GM10266 (cell line): ENCODE measurements around the gene SEC24D.

Experiments used
- DNase-seq: peaks from one replicate; pipeline ENCODE4 v3.0.0; 2012; ENCODE audit errors: extremely low spot score
- CTCF ChIP-seq: IDR thresholded peaks from 2 replicates; pipeline ENCODE4 v1.5.1; 2012; ENCODE audit warnings: mild to moderate bottlenecking, low read depth; ENCODE audit not compliant: control insufficient read depth, insufficient read depth; ENCODE audit errors: missing control alignments

The SEC24D gene

GRCh38 chr4:118833192-118833820 lies 2.6 kb downstream of the SEC24D start:
- DNase-seq = no peak
- no peak for TF ChIP-seq CTCF

GRCh38 chr4:118829107-118829506 lies 6.8 kb downstream of the SEC24D start:
- no peak for TF ChIP-seq CTCF
- no peak for DNase-seq

- no peak for DNase-seq
- TF ChIP-seq CTCF = no peak
Observed at GRCh38 chr4:118826723-118827444, 9.0 kb downstream of the SEC24D start.

DNA sequence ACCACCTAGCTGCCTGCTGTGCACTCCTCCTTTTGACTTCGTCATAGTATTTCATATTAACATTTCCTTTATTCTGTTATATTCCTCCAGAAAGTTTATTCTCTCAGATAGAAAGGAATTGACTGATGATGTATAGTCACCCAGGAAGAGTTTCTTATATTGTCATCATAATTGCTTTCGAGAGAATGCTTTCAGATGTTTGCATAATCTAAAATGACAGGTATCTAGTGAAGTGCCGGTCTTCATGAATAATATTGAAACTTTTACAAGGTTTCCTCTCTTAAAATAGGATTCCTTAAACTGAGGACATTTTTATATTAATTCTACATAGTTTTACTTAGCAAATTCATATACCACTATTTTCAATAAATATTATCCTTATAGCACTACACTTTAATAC lies 10.1 kb downstream of the SEC24D start:
- no peak for TF ChIP-seq CTCF
- DNase-seq = no peak

DNA sequence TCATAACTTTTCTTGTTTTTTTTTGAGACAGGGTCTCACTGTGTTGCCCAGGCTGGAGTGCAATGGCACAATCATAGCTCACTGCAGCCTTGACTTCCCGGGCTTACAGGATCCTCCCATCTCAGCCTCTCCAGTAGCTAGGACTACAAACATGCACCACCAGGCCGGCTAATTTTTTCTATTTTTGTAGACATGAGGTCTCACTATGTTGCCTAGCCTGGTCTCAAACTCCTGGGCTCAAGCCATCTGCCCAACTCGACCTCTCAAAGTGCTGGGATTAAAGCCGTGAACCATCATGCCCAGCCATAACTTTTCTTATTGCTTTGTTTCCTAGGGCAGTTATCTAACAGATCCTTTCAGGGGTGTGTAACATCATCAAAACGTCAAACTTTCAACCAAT lies 11.8 kb downstream of the SEC24D start:
- TF ChIP-seq CTCF = no peak

GRCh38 chr4:118823471-118823870 lies 12.5 kb downstream of the SEC24D start:
- no peak for TF ChIP-seq CTCF
- DNase-seq = no peak

More for the DNA sequence above, 11.8 kb downstream of the SEC24D start:
- no peak for DNase-seq

- TF ChIP-seq CTCF = no peak
- DNase-seq = no peak
Observed at GRCh38 chr4:118821590-118822293, 14.2 kb downstream of the SEC24D start.
